Stimulated activated CD8-positive, alpha-beta memory T cell treated with anti-CD3 and anti-CD28 coated beads, Interleukin-12 subunit alpha, Interleukin-12 subunit beta, amount 100 ng/mL, for 24 hours (primary cell): ENCODE results near the gene C7orf57.
A peak's percentile ranks its signal among the peaks of the same experiment; 100 is the strongest.
"Not testable (repeated sequence)": the region's sequence is repeated elsewhere in the genome, so short reads cannot be mapped to it uniquely, and the experiment has no call there.

Experiments used
- DNase-seq: peaks from one replicate; pipeline ENCODE4 v3.0.0-alpha.2; 2020; ENCODE audit errors: extremely low read depth

The C7orf57 gene

DNA sequence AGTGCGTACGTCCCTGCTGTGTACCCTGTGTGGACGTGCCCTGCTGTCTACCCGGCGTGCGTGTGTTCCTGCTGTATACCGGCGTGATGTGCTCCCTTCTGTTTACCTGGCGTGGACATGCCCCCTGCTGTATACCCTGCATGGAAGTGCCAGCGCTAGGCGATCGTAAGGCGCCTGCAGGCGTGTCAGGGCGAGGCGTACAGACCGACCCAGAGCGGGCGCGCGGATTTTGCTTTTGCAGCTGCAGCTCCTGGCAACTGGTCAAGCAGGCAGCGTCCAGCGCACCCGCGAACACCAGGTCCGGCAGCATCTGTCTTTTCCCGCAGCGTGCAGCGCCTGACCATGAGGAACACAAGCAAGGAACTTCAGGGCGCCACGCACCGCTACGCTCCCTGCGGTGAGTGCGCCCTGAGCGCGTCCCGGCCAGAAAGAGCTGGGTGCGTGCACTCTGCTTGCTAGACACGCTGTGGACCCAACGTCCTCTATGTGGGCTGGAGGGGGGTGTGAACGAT, 680 bp downstream of the C7orf57 start:
- DNase-seq = no peak

- DNase-seq = no peak
Measured at GRCh38 chr7:48038815-48039506, 3.6 kb downstream of the C7orf57 start.

DNA sequence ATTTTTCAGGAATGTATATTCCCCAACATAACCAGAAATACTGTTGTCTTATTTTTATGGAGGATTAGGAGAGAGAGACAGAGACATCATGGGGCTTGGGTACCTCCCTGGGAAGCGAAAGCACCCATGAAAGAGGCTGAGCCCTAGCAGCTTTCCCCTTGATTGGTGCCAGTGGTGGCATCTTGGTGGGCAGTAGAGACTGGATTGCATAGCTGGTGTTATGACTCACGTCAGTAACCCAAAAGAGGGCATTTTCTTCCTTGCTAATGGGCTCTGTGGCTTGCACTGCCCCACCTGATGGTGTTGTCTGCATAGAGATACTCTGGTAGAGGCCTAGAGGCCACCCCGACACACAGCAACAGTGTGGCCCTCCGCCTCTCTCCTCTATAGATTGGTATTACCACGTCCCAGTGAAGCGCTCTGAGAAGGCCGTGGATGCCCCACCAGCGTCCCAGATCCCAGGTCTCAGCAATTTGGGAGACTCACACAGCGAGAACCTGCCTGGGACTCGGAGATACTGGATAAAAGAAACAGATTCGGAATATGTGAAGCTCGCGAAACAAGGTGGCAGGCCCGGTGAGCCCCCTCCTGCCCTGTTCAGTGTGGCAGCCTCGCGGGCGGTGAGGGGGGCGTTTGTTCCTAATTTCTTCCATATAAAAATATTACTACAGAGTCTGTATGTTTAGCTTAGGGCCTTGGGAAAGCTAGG, 5.8 kb downstream of the C7orf57 start:
- DNase-seq = no peak

GRCh38 chr7:48041653-48041970, 6.3 kb downstream of the C7orf57 start:
- no peak for DNase-seq

DNA sequence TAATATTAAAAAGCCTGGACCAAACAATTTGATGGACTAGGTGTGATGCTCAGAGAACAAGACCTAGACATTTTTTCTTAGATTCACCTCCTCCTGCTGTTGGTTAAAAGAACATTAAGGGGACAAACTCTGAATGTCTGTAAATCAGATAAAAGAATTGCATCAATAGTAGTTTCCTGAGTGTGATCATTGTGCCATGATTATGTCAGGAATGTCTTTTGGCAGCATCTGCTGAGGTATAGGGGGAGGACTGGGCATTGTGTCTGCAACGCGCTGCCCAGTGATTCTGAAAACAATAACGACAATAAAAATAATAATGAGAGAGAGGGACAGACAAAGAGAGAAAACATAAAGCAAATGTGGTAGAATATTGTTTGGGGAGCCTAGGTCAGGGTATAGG, 6.9 kb downstream of the C7orf57 start:
- DNase-seq = no peak

- DNase-seq = no peak
Measured at GRCh38 chr7:48042636-48043035, 7.3 kb downstream of the C7orf57 start.

DNA sequence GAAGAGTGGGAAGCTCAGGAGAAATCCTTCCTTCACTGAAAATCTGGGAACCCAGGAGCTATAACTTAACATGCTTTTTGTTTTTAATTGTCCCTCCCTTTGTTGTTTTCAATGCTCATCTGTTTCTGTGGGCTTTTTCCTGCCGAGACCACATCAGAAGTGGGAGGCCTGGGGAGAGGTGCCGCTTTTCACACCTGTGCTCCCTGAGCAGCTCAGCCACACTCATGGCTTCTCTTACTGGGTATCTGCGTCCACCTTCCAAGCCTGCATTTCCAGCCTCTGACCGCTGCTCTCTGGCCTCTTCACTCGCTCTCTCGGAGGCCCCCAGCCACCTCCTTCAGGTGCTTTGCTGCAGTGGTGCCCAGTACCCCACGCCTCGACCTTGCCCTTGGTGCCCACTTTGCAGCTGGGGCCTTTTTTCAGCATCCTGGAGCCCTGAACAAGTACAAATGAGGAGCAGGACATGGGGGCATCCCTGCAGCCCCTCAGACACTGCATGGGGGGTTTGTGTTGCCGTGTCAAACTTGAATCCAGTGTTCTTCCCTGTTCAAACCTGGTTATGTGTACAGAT, 9.9 kb downstream of the C7orf57 start:
- DNase-seq = no peak

DNA sequence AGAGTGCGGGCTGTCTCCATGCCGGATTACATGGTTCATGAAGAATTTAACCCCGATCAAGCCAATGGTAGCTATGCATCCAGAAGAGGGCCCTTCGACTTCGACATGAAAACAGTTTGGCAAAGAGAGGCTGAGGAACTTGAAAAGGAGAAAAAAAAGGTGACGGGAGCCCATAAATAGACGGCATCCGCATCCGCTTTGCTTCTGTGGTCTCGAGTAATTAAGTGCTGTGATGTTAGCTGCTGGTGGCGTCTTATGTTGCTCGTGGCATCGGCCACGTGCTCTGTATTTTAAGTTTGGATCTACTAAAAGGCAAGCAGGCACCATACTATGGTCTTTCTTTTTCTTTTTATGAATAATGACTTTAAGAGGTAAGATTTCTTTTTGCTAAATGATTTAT, 11.1 kb downstream of the C7orf57 start:
- no peak for DNase-seq

GRCh38 chr7:48048113-48048512, 12.8 kb downstream of the C7orf57 start:
- DNase-seq = no peak

DNA sequence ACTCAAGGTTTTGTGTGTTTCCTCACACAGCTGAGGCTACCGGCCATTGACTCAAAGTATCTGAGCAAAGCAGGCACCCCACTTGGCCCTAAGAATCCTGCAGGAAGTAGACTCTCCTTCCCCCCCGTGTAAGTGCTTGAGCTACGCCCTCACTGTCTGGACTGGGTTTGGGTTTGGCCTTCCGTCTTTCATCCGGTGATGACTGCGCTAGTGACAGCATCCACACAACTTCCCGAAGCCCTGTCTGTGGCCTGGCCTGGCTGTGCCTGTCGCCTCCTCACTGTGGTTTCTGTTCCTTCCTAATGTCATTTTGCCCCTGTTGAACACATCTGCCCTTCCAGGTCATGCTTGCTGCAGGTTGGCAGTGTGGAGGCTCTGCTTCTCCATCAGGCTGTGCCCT, 14.5 kb downstream of the C7orf57 start:
- DNase-seq = no peak

DNA sequence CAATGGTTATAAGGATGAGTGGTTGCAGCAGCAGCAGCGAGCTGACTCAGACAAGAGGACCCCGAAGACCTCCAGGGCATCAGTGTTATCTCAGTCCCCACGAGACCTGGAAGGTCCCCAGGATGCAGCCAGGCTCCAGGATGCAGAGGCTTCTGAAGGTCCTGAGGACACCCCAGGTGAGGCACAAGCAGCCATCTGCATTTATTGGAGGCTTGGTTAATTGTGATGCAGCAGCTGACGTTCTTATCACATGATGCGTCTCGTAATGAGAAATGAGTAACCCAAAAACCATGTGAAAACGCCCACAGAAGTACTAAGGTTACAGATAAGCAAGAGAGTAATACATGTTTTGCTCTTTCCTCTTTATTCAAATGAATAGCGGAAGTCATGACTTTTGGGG, 17.4 kb downstream of the C7orf57 start:
- DNase-seq = no peak

- DNase-seq = no peak
Measured at GRCh38 chr7:48053736-48054135, 18.4 kb downstream of the C7orf57 start.

DNA sequence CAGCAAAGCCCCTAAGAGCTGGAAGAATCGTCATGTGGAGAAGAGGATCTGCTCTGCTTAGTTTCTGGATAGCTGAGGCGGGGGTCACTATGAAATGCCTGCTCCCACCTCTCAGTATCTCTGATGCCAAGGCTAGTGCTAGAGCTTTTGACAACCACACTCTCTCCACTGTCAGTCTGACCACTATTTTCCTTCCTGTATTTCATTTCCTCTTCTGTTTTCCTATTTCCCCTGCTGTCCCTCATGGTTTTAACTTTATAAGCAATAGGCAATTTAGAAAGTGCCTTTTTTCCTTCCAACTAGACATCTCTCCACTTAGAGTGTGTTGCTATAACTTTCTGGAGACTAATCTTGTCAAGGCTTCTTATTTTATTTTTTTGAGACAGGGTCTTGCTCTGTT, 23.6 kb downstream of the C7orf57 start:
- no peak for DNase-seq

GRCh38 chr7:48059706-48060105, 24.4 kb downstream of the C7orf57 start:
- no peak for DNase-seq

GRCh38 chr7:48063985-48064384, 28.6 kb downstream of the C7orf57 start:
- DNase-seq = no peak

DNA sequence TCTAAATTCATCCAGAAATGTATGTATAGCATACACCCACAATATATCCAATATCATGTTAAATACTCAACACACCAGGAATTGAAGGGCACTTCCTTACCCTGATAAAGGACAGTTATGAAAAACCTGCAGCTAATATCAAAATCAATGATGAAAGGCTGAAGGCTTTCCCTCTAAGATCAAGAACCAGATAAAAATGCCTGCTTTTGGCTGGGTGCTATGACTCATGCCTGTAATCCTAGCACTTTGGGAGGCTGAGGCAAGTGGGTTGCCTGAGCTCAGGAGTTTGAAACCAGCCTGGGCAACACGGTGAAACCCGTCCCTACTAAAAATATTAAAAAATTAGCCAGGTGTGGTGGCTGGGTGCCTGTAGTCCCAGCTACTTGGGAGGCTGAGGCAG, 32.1 kb downstream of the C7orf57 start:
- DNase-seq = no peak

- no peak for DNase-seq
Measured at GRCh38 chr7:48074204-48074654, 38.9 kb downstream of the C7orf57 start.

GRCh38 chr7:48077423-48077822, 42.1 kb downstream of the C7orf57 start:
- no peak for DNase-seq

GRCh38 chr7:48078470-48078869, 43.1 kb downstream of the C7orf57 start:
- no peak for DNase-seq

DNA sequence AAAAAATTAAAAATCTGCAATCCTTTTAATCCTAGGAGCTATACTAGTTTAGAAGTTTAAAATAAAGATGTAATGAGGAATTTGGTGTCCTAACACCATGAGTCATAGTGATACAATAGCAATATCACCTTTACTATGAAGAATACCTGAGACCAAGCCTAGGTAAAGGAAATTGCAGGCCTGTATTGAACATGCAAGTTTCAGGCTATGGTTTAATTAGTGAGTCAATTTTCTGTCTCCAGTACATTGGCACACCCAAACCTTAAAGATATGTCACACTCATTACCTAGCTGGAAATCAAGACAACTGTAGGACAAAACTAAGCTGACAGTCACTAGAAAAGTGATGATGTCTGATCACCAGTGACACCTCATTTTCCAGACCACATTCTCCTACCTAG, 47.0 kb downstream of the C7orf57 start:
- not testable (repeated sequence) for DNase-seq

- no peak for DNase-seq
Measured at GRCh38 chr7:48083114-48083830, 47.9 kb downstream of the C7orf57 start.

DNA sequence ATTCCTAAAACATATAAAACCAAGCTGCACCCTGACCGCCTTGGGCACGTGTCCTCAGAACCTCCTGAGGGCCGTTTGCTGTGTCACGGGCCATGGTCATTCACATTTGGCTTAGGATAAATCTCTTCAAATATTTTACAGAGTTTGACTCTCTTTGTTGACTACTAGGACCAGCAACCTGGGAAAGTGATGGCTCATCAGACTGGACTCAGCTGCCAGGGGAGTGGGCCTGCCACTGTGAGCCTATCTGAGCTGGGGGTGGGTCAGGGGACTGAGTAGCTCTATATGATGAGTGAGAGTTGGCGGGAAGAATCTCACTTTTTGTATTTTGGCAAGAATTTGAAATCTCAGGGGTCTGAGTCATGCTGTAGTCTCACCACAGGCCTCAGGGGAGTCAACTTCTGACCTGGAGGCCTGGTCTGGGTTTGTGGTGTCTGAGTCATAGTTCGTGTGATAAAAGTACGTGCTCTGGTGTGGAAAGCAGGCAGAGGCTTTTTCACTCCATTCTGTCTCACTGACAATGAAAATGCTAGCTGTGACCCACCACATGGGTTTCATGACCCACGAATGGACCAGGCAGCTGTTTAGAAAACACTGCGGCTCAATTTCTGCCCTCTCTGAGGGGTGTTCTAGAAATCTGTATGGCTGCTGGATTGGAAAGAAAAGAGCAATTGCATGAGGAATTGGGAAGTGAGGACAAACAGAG, 49.5 kb downstream of the C7orf57 start:
- peak; percentile 51 for DNase-seq
